H1 (cell line): Measurements from ENCODE around the gene CERS3. TPM values are rescaled to one million over a fixed set of nuclear protein-coding genes. Genes with fewer than 3 reads are reported as not detected.

ENCODE experiments used
- CTCF ChIA-PET: fragments of 300-600 bp; sonication (Branson Sonifier 250); formaldehyde crosslinking; loops from one replicate; lab custom pipeline; 2021; ENCODE audit not compliant: partially characterized antibody; lab: Charles Lee
- POLR2A ChIA-PET: fragments of 300-600 bp; sonication (Branson Sonifier 250); formaldehyde crosslinking; loops from one replicate; lab custom pipeline; 2021; ENCODE audit warnings: inconsistent platforms; ENCODE audit not compliant: partially characterized antibody; lab: Charles Lee
- DNase-seq, 2 experiments: peaks; one replicate each; pipeline versions ENCODE4 v3.0.0 to v3.0.0-alpha.2; 2010 to 2022; ENCODE audit warnings: low spot score in 2 of 2, low read depth in 1 of 2, mixed read lengths in 1 of 2
- FAIRE-seq: peaks from 2 replicates; lab custom pipeline; 2011; peaks lifted over from hg19 to GRCh38; lab: Jason Lieb, UNC
- H2AFZ ChIP-seq: 2 replicates; pipeline ENCODE4 v1.8.1; 2012; ENCODE audit warnings: low read length, inconsistent platforms
- H2AK5ac ChIP-seq: 2 replicates; pipeline ENCODE4 v1.6.1; 2013; ENCODE audit warnings: low read depth, low read length
- H2BK120ac ChIP-seq: replicated peaks from 2 replicates; pipeline ENCODE3; 2013; ENCODE audit warnings: low read depth, low read length, inconsistent platforms
- H2BK12ac ChIP-seq: 2 replicates; pipeline ENCODE4 v1.6.1; 2013; ENCODE audit warnings: low read depth, low read length
- H2BK15ac ChIP-seq: 2 replicates; pipeline ENCODE4 v1.6.1; 2013; ENCODE audit warnings: low read length
- H2BK20ac ChIP-seq: 2 replicates; pipeline ENCODE4 v1.6.1; 2013; ENCODE audit warnings: low read length
- H2BK5ac ChIP-seq: 2 replicates; pipeline ENCODE4 v1.6.1; 2013; ENCODE audit warnings: low read depth, low read length
- H3K14ac ChIP-seq: 2 replicates; pipeline ENCODE4 v1.6.1; 2013; ENCODE audit warnings: inconsistent platforms; ENCODE audit not compliant: insufficient read length
- H3K18ac ChIP-seq: 2 replicates; pipeline ENCODE4 v1.6.1; 2013; ENCODE audit warnings: low read length; ENCODE audit errors: extremely low read depth
- H3K23ac ChIP-seq: 2 replicates; pipeline ENCODE4 v1.6.1; 2013; ENCODE audit warnings: inconsistent platforms; ENCODE audit not compliant: insufficient read length
- H3K23me2 ChIP-seq: 2 replicates; pipeline ENCODE4 v1.6.1; 2013; ENCODE audit warnings: low read depth, low read length
- H3K27ac ChIP-seq: 2 replicates; pipeline ENCODE4 v1.6.1; 2011; ENCODE audit warnings: low read depth, low read length, inconsistent platforms
- H3K27me3 ChIP-seq, 4 experiments: replicated peaks in 1 of 4; 1 replicate in 1 of 4; 2 replicates in 3 of 4; pipeline versions ENCODE4 v1.6.1 to v1.8.1; 2011 to 2013; ENCODE audit warnings: low read length in 3 of 4, mild to moderate bottlenecking in 3 of 4, inconsistent platforms in 2 of 4, mixed read lengths in 2 of 4, moderate library complexity in 1 of 4; ENCODE audit not compliant: control insufficient read depth in 3 of 4, insufficient read depth in 3 of 4; ENCODE audit errors: extremely low read depth in 1 of 4
- H3K36me3 ChIP-seq, 4 experiments: 2 replicates each; pipeline versions ENCODE4 v1.6.1 to v1.8.1; 2011 to 2013; ENCODE audit warnings: mild to moderate bottlenecking in 4 of 4, low read length in 3 of 4, moderate library complexity in 2 of 4, control low read depth in 1 of 4, inconsistent platforms in 1 of 4; ENCODE audit not compliant: insufficient read depth in 4 of 4, control insufficient read depth in 2 of 4
- H3K4ac ChIP-seq: replicated peaks from 2 replicates; pipeline ENCODE3; 2013; ENCODE audit warnings: low read length, low read depth, mixed read lengths, inconsistent platforms; ENCODE audit not compliant: insufficient read length
- H3K4me1 ChIP-seq, 4 experiments: replicated peaks in 1 of 4; 1 replicate in 1 of 4; 2 replicates in 3 of 4; pipeline versions ENCODE4 v1.6.1 to v1.8.1; 2011 to 2013; ENCODE audit warnings: low read length in 3 of 4, inconsistent platforms in 2 of 4, mixed read lengths in 1 of 4; ENCODE audit not compliant: insufficient read depth in 4 of 4, control insufficient read depth in 3 of 4
- H3K4me2 ChIP-seq, 2 experiments: 2 replicates each; pipeline versions ENCODE4 v1.6.1 to v1.8.1; 2011 to 2013; ENCODE audit warnings: low read depth in 2 of 2, low read length in 2 of 2, control low read depth in 1 of 2, inconsistent platforms in 1 of 2, mild to moderate bottlenecking in 1 of 2; ENCODE audit not compliant: insufficient read depth in 1 of 2
- H3K4me3 ChIP-seq, 4 experiments: fragments of 200-600, 300-600 bp in 1 of 4; sonication (generic), shearing (Covaris generic), sonication (Bioruptor Twin) in 1 of 4; 2 replicates each; pipeline versions ENCODE4 v1.5.1 to v1.8.1; 2011 to 2016; ENCODE audit warnings: low read length in 4 of 4, low read depth in 3 of 4, control low read depth in 2 of 4, inconsistent platforms in 2 of 4, mild to moderate bottlenecking in 2 of 4, mixed read lengths in 1 of 4, moderate library complexity in 1 of 4; ENCODE audit not compliant: insufficient read depth in 2 of 4; ENCODE audit errors: extremely low read depth in 1 of 4
- H3K56ac ChIP-seq: replicated peaks from 2 replicates; pipeline ENCODE3; 2013; ENCODE audit warnings: low read depth, mild to moderate bottlenecking, mixed read lengths, low read length, inconsistent platforms; ENCODE audit not compliant: insufficient read length
- H3K79me1 ChIP-seq: 2 replicates; pipeline ENCODE4 v1.6.1; 2013; ENCODE audit warnings: low read depth, low read length, control low read depth
- H3K79me2 ChIP-seq, 2 experiments: 2 replicates each; pipeline versions ENCODE4 v1.6.1 to v1.8.1; 2012 to 2013; ENCODE audit warnings: low read length in 2 of 2, mild to moderate bottlenecking in 2 of 2, inconsistent platforms in 1 of 2; ENCODE audit not compliant: insufficient read depth in 2 of 2, control insufficient read depth in 1 of 2
- H3K9ac ChIP-seq, 4 experiments: replicated peaks in 1 of 4; 1 replicate in 1 of 4; 2 replicates in 3 of 4; pipeline versions ENCODE4 v1.6.1 to v1.8.1; 2011 to 2013; ENCODE audit warnings: low read depth in 3 of 4, low read length in 3 of 4, control low read depth in 2 of 4, mild to moderate bottlenecking in 2 of 4, moderate library complexity in 2 of 4, inconsistent platforms in 1 of 4; ENCODE audit errors: extremely low read depth in 1 of 4
- H3K9me3 ChIP-seq, 2 experiments: 2 replicates each; pipeline versions ENCODE4 v1.6.1 to v1.8.1; 2012 to 2013; ENCODE audit warnings: mild to moderate bottlenecking in 2 of 2, moderate library complexity in 2 of 2, control low read depth in 1 of 2, inconsistent platforms in 1 of 2, low read depth in 1 of 2, low read length in 1 of 2, mixed read lengths in 1 of 2; ENCODE audit not compliant: insufficient read depth in 2 of 2
- H4K20me1 ChIP-seq, 2 experiments: replicated peaks in 1 of 2; 2 replicates each; pipeline versions ENCODE3 to v1.8.1; 2011 to 2013; ENCODE audit warnings: inconsistent platforms in 2 of 2, low read length in 2 of 2, mild to moderate bottlenecking in 1 of 2; ENCODE audit not compliant: insufficient read depth in 2 of 2, control insufficient read depth in 1 of 2
- H4K5ac ChIP-seq: 2 replicates; pipeline ENCODE4 v1.6.1; 2013; ENCODE audit warnings: low read length, low read depth, mixed read lengths, inconsistent platforms; ENCODE audit not compliant: insufficient read length
- H4K8ac ChIP-seq: 2 replicates; pipeline ENCODE4 v1.8.0; 2013; ENCODE audit warnings: mild to moderate bottlenecking, moderate library complexity, low read length, inconsistent platforms; ENCODE audit not compliant: insufficient read depth; ENCODE audit errors: extremely low read depth
- H4K91ac ChIP-seq: replicated peaks from 2 replicates; pipeline ENCODE3; 2013; ENCODE audit warnings: low read length, mixed read lengths, inconsistent platforms; ENCODE audit not compliant: insufficient read length
- BCL11A ChIP-seq, 2 experiments: IDR thresholded peaks; one replicate each; pipeline ENCODE4 v1.6.1; 2011; ENCODE audit warnings: low read depth in 2 of 2, low read length in 2 of 2, mild to moderate bottlenecking in 2 of 2
- CBX8 ChIP-seq: fragments of 300-800, 300-1000 bp; sonication (generic); IDR thresholded peaks from 2 replicates; pipeline ENCODE4 v1.7.1; 2016; ENCODE audit warnings: low read depth, low read length, borderline replicate concordance
- EGR1 ChIP-seq: IDR thresholded peaks from 2 replicates; pipeline ENCODE4 v1.6.1; 2011; ENCODE audit warnings: low read depth, low read length, borderline replicate concordance
- EZH2 ChIP-seq: fragments of 200-600 bp; sonication (generic); IDR thresholded peaks from 2 replicates; pipeline ENCODE4 v1.7.1; 2012; ENCODE audit warnings: low read depth, mild to moderate bottlenecking, moderate library complexity, low read length, inconsistent platforms; ENCODE audit not compliant: severe bottlenecking
- RFX5 ChIP-seq: IDR thresholded peaks from 2 replicates; pipeline ENCODE4 v1.6.1; 2011; ENCODE audit warnings: low read depth, low read length, improper control_type of control experiment, borderline replicate concordance
- RXRA ChIP-seq: IDR thresholded peaks from 2 replicates; pipeline ENCODE4 v1.6.1; 2011; ENCODE audit warnings: low read depth, mild to moderate bottlenecking, low read length, moderate library complexity; ENCODE audit not compliant: insufficient read depth
- SP4 ChIP-seq: IDR thresholded peaks from 2 replicates; pipeline ENCODE4 v1.6.1; 2012; ENCODE audit warnings: low read length, inconsistent platforms
- TEAD4 ChIP-seq: IDR thresholded peaks from 2 replicates; pipeline ENCODE4 v1.6.1; 2012; ENCODE audit warnings: low read depth, low read length, inconsistent platforms, mixed read lengths
- YY1 ChIP-seq: IDR thresholded peaks from 2 replicates; pipeline ENCODE4 v1.6.1; 2011; ENCODE audit warnings: low read depth, mild to moderate bottlenecking, low read length
- WGBS, 2 experiments: shearing (Covaris generic) in 1 of 2; methylation state at CpG; one replicate each; pipeline versions ENCODE4 v1.1.6 to v1.1.7; 2013 to 2015; ENCODE audit warnings: low lambda C conversion rate in 2 of 2, mixed read lengths in 2 of 2, inconsistent platforms in 1 of 2, low coverage in 1 of 2, missing lambda C conversion rate in 1 of 2; ENCODE audit not compliant: insufficient replicate concordance in 2 of 2, insufficient coverage in 1 of 2, insufficient read length in 1 of 2; ENCODE audit errors: extremely low coverage in 1 of 2, missing lambda C conversion rate in 1 of 2; 5-methylcytosine and 5-hydroxymethylcytosine counted together
- polyA plus RNA-seq, 7 experiments: library from polyadenylated mRNA; depleted of rRNA in 3 of 7; stranded (reverse) in 5 of 7; unstranded in 2 of 7; fragments of >200 nt in 5 of 7; fragments of 200-250 nt in 2 of 7; gene quantifications; 1 replicate in 5 of 7; 2 replicates in 1 of 7; 4 replicates in 1 of 7; pipeline versions ENCODE4 v1.2.1 to v1.2.3, GENCODE V29; 2011 to 2013; ENCODE audit warnings: missing spikeins in 2 of 7, mixed read lengths in 2 of 7
- total RNA-seq: library from RNA; stranded (reverse); fragmentation: NEBNext Ultra II Directional; extraction: Animal tissue kit (Norgen Biotek cat#: 25700); gene quantifications from 2 replicates; pipeline ENCODE4 v1.2.1, GENCODE V29; 2021
- TF ChIP-seq, protein P1 (sequence below): IDR thresholded peaks from 2 replicates; pipeline ENCODE4 v1.6.1; 2012; ENCODE audit warnings: low read length, inconsistent platforms
- TF ChIP-seq, protein P2 (sequence below), 3 experiments: IDR thresholded peaks; 1 replicate in 2 of 3; 2 replicates in 1 of 3; pipeline versions ENCODE4 v1.5.1 to v1.6.1; 2011; ENCODE audit warnings: low read length in 3 of 3, mild to moderate bottlenecking in 3 of 3, inconsistent platforms in 2 of 3, low read depth in 1 of 3, moderate library complexity in 1 of 3; ENCODE audit not compliant: insufficient read depth in 1 of 3; ENCODE audit errors: control extremely low read depth in 1 of 3

Gene CERS3
- total and polyA plus RNA-seq, 2 of the 8 experiments (the other 6 are each of a cell fraction or from before 2014, with no cell fraction given) = 0.62 TPM; not detected in 1

DNA sequence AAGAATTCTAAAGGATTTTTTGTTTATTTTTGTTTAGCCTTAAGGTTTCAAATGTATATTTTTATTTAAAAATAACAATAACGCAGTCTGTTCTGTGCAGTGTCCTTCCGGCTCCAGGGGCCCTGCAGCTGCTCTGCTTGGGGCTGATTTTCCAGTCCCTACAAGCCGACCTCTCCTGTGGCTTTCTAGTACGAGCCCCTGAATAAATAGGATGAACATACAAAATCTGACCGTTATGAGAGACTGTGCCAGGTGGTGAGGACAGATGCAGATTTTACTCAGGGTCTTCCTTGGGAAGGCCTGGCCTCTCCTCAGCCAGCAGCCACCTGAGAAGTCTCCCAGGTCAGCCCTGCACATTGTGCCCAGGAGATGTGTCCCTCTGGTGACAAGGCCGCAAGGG is 127.8 kb downstream of the CERS3 start:
- no peaks in the 10 kb centered on the region for H3K36me3 ChIP-seq
- H2BK15ac ChIP-seq = no peak overlapping the region
- POLR2A ChIA-PET = no interaction called here
- no peak for FAIRE-seq
- 84% methylated on average over 6 of the region's 6 CpGs; no CpG with 5 or more reads in 1 of the 2 experiments for WGBS, 2 experiments
- no peak overlapping the region for H2AK5ac ChIP-seq
- no peak for DNase-seq
- no peaks in the 10 kb centered on the region for H4K20me1 ChIP-seq
- no peak overlapping the region for H2BK120ac ChIP-seq
- no peak overlapping the region for H4K91ac ChIP-seq
- no peak overlapping the region for H2BK20ac ChIP-seq
- no peak overlapping the region for H3K56ac ChIP-seq
- no peak overlapping the region for H3K4ac ChIP-seq
- no peaks in the 10 kb centered on the region for H3K23me2 ChIP-seq
- no peaks in the 10 kb centered on the region for H3K79me2 ChIP-seq
- H2BK12ac ChIP-seq = no peak overlapping the region
- H4K5ac ChIP-seq = no peak overlapping the region
- H2BK5ac ChIP-seq = no peak overlapping the region
- CTCF ChIA-PET = no interaction called here
- no peak overlapping the region for H3K23ac ChIP-seq
- no peaks in the 10 kb centered on the region for H3K79me1 ChIP-seq
- H3K27ac ChIP-seq = no peak overlapping the region
- H3K9ac ChIP-seq = no peak overlapping the region
- no peak overlapping the region for H3K18ac ChIP-seq
- no peaks in the 10 kb centered on the region for H3K27me3 ChIP-seq
- no peaks in the 10 kb centered on the region for H3K4me1 ChIP-seq
- H3K4me2 ChIP-seq = no peak overlapping the region
- H2AFZ ChIP-seq = no peak overlapping the region
- H3K9me3 ChIP-seq = peaks cover 29 to 36% of the 10 kb centered on the region in 2 experiments
- no peak overlapping the region for H3K14ac ChIP-seq
- no peak overlapping the region for H4K8ac ChIP-seq
- H3K4me3 ChIP-seq = no peak overlapping the region
- no peak for TF ChIP-seq TEAD4
- TF ChIP-seq, protein P1, sequence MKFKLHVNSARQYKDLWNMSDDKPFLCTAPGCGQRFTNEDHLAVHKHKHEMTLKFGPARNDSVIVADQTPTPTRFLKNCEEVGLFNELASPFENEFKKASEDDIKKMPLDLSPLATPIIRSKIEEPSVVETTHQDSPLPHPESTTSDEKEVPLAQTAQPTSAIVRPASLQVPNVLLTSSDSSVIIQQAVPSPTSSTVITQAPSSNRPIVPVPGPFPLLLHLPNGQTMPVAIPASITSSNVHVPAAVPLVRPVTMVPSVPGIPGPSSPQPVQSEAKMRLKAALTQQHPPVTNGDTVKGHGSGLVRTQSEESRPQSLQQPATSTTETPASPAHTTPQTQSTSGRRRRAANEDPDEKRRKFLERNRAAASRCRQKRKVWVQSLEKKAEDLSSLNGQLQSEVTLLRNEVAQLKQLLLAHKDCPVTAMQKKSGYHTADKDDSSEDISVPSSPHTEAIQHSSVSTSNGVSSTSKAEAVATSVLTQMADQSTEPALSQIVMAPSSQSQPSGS = no peak
- TF ChIP-seq YY1 = no peak
- no peak for TF ChIP-seq RFX5
- TF ChIP-seq SP4 = no peak
- no peak for TF ChIP-seq RXRA
- TF ChIP-seq EZH2 = no peak
- TF ChIP-seq, protein P2, sequence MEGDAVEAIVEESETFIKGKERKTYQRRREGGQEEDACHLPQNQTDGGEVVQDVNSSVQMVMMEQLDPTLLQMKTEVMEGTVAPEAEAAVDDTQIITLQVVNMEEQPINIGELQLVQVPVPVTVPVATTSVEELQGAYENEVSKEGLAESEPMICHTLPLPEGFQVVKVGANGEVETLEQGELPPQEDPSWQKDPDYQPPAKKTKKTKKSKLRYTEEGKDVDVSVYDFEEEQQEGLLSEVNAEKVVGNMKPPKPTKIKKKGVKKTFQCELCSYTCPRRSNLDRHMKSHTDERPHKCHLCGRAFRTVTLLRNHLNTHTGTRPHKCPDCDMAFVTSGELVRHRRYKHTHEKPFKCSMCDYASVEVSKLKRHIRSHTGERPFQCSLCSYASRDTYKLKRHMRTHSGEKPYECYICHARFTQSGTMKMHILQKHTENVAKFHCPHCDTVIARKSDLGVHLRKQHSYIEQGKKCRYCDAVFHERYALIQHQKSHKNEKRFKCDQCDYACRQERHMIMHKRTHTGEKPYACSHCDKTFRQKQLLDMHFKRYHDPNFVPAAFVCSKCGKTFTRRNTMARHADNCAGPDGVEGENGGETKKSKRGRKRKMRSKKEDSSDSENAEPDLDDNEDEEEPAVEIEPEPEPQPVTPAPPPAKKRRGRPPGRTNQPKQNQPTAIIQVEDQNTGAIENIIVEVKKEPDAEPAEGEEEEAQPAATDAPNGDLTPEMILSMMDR (IDR thresholded peaks at IDR 0.05; ENCODE audit: control extremely low read depth in 1 of 3, insufficient read depth in 1 of 3, low read depth in 1 of 3, low read length in 3 of 3) = no peak
- no peak for TF ChIP-seq EGR1
- TF ChIP-seq BCL11A (IDR thresholded peaks at IDR 0.05; ENCODE audit: low read depth in 2 of 2, low read length in 2 of 2) = no peak
- TF ChIP-seq CBX8 = no peak
